Measurements from ENCODE around the gene LYL1.
"Not testable (repeated sequence)": the region's sequence is repeated elsewhere in the genome, so short reads cannot be mapped to it uniquely, and the experiment has no call there.

The LYL1 gene

DNA sequence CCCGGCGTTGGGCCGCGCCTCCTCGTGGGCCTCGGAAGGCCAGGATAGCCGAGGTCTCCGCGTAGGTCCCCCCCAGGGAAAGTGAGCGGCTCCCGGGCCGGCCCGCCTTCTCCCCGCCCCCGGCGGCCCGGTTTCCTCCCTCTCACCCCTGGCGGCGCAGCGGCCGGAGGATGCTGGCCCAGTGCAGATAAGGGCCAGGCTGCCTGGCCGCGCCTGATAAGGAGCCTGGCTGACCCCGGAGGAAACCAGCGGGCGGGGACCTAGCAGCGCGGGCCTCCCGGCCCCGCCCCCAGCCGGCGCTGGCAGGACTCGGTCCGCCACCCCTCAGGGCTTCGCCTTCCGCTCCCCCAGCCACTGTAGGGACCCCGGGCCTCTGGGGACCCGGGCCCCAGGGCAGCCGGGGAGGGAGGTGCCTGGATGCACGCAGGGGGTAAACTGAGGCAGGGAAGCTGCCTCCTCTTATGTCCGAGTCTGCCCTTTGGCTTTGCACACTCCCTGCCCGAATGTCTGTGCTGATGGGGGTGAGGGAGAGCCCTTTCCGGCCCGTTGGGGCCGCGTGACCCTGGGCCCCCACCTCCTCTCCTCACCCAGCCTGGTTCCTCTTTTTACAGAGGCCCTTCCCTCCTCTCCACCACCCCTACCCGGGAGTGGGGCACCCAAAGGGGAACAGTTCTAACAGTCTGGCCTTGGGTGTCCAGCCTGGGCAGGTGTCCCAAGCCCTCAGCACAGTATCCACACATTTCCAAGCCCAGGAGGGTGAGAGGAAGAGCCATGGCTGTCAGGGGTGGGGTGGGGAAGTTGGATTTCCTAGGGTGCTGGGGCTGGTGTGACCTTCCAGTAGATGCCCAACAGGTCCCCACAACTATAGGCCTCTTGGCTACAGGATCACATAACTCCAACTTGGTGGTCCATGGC, at the start of gene LYL1:
TSS of gene LYL1 (minus strand) at position 193 of the 915 bp plus-strand sequence. CDS start 1,687 bp downstream, outside the sequence.
- no peak for DNase-seq

DNA sequence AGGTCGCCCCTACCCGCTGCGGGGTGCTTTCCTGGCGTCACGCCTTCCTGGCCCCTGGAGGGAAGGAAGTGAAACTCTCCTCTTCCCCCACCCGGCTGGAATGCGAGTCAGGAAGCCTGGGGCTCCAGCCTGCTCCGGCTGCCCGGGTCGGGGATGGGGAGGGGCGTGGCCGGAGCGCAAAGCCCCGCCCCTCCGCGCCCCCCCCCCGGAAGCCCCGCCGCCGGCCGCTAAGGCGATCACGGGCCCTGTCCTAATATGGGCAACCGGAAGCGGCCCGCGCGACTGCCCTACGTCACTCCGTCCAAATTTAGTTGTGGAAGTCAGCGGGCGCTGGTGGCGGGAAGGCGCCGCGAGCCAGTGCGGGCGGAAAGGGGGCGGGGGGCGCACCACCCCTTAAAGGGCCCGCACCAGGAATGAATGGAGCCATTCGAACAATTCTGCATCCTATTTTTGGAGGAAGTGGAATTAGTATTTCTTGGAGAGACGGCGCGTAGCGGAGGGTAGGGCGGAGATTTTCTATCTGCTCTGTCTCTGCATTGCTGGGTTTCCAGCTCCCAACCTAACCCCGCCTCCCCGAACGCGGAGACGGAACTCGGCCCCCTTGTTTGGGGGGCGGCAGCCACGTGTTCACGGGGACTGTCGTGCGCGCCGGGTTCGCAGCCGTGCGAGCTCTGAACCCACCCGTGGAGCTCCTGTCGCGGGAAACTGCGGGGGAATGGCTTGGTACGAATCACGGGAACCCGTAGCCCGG, 49.1 kb upstream of the LYL1 start:
- DNase-seq, result peak; percentile 94

DNA sequence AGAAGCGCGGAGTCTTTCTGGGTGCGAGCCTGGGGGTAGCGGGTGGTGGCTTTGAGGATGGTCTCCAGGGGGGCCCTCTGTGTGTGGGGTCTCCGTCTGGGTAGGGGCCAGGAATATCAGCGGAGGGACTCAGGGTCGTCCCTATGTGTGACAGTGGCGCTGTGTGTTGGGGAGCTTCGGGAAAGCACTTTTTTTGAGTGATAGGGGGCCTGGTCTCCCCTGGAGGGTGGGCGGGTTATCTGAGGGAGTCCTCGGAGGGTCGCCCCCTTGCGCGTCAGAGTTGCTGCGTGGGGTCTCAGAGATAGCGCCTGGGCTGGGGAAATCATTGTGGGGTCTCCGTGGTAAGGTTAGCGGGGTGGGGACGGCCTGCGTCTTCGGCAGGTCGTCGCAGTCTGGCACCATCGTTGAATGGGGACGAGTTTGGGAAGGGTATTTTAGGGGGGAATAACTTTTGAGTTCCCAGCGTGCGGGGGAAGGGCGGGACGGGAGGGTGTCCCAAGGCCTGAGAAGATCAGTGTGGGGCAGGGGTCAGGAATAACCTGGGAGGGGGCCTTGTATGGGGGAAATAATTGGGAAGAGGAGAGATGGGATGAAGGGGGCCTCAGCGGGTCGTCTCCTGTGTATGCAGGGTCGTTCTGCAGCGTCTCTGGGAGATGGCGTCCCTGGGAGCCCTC, 48.4 kb upstream of the LYL1 start:
- DNase-seq, result peak; percentile 25

DNA sequence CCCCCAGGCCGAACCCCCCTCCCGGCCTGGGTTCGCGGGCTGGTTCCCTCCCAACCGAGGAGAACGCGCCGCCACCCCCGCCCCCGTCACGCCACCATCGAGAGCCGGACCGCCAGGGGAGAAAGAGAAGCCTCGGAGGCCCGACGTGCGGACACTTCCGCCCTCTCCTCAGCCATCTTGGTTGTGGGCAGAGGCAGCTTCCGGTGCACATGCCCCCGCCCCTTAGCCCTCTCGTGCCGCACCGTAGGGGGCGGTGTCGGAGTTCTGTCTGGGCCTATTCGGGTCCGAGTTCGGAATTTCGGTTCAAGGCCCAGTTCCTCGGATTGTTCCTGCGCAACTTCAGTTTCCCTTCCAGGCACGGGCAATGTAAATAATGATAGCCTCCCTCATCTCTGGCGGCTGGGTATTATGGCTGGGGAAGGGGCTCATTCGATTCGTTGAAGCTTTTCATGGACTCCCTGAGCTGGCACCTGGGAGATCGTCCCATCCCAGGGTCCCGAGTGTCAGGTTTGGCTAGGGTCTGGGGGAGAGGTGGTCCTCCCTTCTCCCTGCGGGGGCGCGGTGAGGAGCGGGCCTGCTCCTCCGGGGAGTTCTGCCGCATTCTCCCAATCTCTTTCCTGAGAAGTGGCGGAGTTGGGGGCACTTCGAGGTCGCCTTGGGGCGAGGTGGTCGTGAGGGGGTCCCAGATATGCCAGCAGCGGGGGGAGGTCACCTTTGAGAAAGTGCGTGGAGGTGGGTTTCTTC, 47.7 kb upstream of the LYL1 start, which contains the start of the genes IER2 and STX10:
TSS of gene IER2 (plus strand) at position 225 of the 744 bp plus-strand sequence. CDS start 2,776 bp downstream, outside the sequence.
TSS of gene STX10 (minus strand) at position 189 of the 744 bp plus-strand sequence. CDS start 202 bp downstream, outside the sequence.
- DNase-seq, result peak; percentile 90

DNA sequence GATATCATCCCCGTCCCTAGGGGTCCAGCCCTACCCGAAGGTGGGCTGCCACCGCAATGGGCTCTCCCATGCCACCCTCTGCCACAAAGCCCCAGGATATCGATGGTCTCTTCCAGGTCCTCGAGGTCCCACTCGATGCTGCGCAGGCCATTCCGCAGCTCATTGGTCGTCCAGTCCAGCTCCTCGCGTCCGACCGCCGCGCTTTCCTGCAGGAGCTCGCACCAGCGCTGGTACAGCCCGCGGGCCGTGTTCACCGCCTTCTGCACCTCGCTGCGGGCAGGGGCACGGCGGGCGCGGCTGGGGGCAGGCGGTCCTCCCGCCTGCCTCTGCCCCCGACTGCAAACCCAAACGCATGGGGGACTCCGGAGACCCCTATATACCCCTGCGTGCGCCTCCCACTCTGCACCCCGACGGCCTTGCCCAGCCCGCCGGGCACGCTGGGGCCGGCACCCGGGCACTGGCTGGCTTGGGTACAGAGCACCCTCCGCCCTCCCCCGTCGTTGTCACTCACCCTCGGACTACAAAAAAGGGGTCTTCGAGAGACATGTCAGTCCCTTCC, 47.0 kb upstream of the LYL1 start:
- no peak for DNase-seq

DNA sequence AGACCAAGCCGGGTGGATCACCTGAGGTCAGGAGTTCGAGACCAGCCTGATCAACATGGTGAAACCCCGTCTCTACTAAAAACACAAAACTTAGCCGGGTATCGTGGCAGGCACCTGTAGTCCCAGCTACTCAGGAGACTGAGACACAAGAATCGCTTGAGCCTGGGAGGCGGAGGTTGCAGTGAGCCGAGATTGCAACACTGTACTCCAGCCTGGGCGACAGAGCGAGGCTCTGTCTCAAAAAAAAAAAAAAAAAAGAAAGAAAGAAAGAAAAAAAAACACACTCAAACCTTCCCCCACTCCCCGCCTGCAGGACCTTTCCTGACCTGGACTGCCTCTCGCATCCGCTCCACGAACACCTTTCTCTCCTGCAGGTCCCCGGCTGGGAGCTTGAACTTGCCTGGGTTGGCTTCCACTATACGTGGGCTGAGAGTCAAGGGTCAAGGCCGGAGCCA, 46.5 kb upstream of the LYL1 start:
- not testable (repeated sequence) for DNase-seq

DNA sequence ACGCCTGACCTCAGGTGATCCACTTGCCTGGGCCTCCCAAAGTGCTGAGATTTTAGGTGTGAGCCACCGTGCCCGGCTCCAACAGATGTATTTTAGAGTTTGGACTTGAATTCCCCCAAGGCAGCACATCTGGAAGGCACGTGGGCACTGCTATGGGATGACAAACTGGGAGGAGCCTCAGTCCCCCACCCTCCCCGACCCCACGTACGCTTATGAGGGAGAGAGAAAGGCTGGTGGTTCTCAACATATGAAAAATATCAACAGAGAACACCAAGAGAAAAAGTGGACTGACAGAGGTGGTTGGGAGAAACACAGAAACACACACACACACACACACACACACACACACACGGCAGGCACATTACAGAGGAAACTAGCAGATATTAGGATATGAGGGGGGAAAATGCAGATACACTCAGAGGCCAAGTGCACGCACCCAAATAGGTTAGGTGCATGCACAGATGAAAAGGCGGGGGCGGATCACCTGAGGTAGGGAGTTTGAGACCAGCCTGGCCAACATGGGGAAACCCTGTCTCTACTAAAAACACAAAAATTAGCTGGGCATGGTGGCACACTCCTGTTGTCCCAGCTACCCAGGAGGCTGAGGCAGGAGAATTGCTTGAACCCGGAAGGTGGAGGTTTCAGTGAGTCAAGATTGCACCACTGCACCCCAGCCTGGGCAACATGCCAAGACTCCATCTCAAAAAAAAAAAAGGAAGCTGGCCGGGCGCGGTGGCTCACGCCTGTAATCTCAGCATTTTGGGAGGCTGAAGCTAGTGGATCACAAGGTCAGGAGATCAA, 44.3 kb upstream of the LYL1 start:
- DNase-seq, result no peak

DNA sequence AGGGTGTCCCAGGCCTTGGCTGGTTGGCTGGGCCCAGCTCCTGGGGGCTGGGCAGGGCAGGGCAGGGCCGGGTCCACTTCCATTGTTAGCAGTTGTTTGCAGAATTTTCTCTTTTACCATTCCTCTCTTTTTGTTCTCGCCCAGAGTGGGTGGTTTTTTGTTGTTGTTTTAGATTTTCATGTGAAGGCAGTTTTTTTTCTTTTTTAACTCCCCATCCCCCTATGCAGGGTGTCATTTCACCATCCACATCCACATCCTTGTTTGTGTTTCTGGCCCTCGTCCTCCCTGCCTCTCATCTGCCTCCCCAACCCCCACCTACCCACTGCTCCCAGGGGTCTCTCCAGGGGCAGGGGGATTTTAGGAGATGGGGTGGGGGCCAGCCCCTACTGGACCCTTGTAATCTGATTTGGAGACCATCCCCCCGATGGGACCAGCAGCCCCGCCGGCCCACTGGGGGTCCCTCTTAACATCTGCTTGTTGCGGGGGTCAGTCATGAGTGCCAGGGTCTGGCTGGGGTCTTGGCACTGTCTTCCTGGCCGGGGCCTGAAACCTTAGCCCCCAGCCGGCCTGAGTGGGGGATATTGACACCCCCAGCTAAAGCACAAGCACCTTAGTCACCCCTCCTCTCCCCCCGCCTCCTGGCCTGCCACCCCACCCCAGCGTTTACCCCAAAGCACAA, 37.1 kb upstream of the LYL1 start:
- no peak for DNase-seq

DNA sequence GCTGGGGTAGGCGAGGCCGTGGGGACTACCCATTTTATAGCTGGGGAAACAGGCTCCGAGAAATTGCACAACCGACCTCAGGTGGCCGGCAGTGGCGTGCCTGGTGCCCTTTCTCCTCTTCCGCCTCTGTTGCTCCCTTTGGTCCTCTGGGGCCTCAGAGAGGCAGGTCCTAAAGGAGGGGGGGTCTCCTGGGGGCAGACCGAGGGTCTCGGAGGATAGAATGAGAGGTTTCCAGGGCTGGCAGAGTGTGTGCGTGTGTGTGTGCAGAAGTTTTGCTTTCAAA, 36.2 kb upstream of the LYL1 start:
- DNase-seq, result no peak

DNA sequence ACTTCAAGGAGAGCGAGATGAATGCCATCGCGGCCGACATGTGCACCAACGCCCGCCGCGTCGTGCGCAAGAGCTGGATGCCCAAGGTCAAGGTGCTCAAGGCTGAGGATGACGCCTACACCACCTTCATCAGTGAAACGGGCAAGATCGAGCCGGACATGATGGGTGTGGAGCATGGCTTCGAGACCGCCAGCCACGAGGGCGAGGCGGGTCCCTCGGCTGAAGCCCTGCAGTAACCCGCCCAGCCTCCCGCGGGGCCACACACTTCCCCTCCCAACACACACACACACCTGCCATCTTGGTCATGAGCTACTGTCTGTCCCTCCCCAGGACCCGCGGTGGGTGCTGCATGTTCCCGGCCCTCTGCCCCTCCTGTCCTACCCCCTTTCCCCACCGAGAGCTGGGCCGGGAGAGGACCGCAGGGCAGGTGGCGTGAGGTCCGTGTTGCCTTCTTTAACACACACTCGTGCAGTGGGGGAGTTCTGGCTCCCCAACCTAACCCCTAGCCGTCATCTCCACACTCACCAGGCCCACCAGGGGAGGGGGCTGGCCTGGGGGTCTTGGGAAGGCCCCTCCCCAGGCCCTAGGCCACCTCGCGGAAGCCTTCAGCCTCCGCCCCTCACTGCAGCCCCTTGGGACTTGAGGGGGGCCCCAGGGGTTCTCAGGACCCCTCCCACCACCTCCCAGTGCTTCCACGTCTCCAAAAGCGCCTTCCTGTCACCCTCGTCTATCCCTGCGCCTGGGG, 35.7 kb upstream of the LYL1 start:
- no peak for DNase-seq

DNA sequence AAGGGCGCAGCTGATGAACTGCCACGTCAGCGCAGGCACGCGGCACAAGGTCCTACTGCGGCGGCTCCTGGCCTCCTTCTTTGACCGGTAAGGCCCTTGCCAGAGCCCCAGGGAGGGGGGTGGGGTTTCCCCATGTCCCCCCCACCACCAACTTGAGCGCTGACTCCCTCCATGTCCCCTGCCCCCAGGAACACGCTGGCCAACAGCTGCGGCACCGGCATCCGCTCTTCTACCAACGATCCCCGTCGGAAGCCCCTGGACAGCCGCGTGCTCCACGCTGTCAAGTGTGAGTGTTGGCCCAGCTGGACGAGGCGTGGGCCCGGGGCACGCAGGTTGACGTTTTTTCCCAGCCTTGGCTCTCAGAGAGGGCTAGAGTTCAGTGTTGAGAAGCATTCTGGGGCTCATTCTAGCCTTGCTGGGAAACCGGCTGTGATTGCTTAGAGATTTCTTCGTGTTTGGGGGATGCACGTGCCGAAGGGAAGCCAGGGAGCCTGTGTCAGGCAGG, 34.7 kb upstream of the LYL1 start:
- no peak for DNase-seq

DNA sequence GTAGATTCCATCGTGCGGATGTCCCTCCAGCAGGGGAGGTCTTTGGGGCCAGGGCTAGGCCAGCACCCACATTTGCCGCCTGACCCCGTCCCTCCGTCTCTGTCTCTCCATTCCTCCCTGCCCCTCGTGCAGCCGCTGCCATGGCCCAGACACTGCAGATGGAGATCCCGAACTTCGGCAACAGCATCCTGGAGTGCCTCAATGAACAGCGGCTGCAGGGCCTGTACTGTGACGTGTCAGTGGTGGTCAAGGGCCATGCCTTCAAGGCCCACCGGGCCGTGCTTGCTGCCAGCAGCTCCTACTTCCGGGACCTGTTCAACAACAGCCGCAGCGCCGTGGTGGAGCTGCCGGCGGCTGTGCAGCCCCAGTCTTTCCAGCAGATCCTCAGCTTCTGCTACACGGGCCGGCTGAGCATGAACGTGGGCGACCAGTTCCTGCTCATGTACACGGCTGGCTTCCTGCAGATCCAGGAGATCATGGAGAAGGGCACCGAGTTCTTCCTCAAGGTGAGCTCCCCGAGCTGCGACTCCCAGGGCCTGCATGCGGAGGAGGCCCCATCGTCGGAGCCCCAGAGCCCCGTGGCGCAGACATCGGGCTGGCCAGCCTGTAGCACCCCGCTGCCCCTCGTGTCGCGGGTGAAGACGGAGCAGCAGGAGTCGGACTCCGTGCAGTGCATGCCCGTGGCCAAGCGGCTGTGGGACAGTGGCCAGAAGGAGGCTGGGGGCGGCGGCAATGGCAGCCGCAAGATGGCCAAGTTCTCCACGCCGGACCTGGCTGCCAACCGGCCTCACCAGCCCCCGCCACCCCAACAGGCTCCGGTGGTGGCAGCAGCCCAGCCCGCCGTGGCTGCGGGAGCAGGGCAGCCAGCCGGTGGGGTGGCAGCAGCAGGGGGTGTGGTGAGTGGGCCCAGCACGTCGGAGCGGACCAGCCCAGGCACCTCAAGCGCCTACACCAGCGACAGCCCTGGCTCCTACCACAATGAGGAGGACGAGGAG, 32.7 kb upstream of the LYL1 start:
- DNase-seq, result no peak

DNA sequence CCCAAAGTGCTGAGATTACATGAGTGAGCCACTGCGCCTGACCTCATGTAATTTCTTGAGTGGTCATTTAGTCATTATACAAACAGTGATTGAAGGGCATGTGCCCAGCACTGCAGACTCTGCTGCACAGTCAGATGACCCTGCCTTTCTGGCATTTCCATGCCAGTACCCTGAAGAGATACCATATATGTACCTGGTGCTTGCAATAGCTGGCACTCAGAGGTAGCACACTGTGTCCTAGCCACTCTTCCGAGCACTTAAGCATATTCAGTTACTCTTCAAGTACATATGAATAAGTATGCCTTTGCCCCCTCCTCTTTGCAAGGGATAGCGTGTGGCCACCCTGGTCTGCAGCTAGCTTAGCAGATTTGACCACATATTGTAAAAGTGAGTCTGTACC, 32.0 kb upstream of the LYL1 start:
- DNase-seq, result no peak

DNA sequence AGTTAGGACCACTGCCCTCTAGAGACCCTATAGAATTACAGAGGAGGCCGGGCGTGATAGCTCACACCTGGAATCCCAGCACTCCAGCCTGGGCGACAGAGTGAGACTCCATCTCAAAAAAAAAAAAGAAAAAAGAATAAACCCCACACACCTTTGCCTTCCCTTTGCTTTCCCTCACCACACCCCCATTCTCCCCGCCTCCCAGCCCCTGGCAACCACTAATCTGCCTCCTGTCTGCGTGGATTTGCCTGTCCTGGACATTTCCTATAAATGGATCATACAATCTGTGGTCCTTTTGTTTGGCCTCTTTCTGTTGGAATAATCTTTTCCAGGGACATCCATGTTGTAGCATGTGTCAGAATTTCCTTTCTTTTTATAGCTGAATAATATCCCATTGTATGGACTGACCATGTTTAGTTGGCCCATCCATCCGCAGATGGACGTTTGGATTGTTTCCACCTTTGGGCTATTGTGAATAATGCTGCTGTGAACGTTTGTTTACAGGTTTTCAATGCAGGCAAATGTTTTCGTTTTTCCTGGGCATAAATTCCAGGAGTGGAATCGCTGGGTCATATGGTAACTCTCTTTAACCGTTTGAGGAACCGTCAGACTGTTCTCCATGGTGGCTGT, 30.7 kb upstream of the LYL1 start:
- no peak for DNase-seq

DNA sequence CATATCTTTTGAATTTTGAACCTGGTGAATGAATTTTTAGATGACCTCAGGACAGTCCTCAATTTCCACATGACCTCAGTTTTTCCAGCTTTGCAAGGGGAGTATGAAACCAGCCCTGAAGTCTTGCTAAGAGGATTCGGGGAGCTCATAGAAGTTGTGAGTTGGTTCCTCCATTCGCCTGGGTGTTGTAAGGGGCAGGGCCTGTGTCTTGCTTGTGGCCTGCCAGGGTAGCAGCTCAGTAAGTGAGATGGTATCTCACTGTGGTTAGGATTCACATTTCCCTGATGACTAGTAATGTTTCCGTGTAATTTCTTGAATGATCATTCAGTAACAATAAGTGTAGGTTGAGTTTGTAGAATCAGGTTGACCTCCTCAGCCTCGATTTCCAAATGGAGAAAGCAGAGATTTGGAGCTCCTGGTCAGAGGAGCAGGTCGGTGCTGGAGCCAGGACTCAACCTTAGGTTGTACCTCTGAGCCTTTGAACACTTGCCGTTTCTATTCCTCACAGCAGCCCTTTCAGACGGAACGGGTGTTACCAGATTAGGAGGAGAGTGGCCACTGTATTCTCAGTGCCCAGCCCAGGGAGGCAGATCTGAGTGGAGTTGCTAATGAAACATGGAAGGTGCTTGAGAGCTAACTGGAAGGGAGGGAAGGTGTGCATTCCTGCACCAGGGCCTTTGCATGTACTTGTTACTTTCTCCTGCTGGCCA, 30.0 kb upstream of the LYL1 start:
- DNase-seq, result no peak

DNA sequence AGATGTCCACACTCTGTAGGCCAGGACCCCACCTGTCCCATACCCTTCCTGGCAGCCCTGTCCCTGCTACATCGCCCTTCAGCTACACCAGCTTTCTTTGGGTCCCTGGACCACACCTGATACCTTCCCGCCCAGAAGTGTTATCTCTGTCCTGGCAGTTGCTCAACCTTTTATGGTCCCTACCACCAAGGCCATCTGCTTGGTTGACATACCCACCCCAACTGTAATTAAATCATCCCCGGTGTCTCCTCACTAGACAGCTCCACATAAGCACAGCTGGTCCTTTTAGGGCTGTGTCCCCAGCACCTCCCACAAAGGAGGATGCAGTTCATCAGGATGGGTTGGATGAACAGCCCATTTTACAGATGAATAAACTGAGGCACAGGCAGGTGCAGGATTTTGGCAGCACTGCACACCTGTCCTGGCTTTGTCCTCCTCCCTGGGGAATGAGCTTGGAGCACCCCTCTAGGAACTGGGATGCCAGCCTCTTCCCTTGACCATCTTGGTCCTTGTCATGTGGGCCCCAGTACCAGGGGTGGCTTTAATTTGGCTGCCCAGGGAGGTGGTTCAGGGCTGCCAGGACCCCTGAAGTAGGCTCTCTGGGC, 28.3 kb upstream of the LYL1 start:
- no peak for DNase-seq

DNA sequence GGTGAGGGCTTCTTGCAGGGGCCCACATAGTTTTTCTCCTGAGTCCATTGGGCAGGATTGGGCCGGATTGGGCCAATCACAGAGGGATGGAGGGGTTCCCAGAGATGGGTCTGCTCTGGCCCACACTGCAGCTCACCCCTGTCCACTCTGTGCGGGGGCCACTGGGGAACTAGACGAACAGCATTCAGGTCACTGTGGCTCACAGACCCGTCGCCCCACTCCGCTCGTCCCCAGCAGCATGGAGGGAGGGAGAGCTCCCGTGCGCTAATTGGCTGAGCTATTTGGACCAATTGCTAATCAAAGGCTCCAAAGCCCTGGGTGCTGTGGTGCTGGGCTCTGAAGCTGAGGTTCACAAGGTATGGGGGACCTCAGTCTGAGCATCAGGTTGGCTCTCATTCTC, 26.7 kb upstream of the LYL1 start:
- DNase-seq, result no peak
